Neural progenitor cell (in vitro differentiated cells): ENCODE measurements around the gene MAPRE3. TPM values are rescaled to one million over a fixed set of nuclear protein-coding genes. Genes with fewer than 3 reads are reported as not detected.

Experiments used
- DNase-seq: peaks from one replicate; pipeline ENCODE4 v3.0.0-alpha.2; 2016; ENCODE audit warnings: low spot score
- H2AFZ ChIP-seq: fragments of 200-600 bp; sonication (generic); replicated peaks from 2 replicates; pipeline ENCODE4 v1.6.1; 2016; ENCODE audit warnings: antibody characterized with exemption
- H3F3A ChIP-seq: fragments of 200-600 bp; sonication (generic); 2 replicates; pipeline ENCODE4 v1.6.1; 2016; ENCODE audit warnings: antibody characterized with exemption, low read depth
- H3K27ac ChIP-seq: fragments of 200-600 bp; sonication (generic); 2 replicates; pipeline ENCODE4 v1.5.1; 2016; ENCODE audit warnings: mild to moderate bottlenecking
- H3K27me3 ChIP-seq: fragments of 200-600 bp; sonication (generic); 2 replicates; pipeline ENCODE4 v1.6.1; 2016; ENCODE audit warnings: mild to moderate bottlenecking, moderate library complexity
- H3K36me3 ChIP-seq: fragments of 200-600 bp; sonication (generic); 2 replicates; pipeline ENCODE4 v1.5.1; 2016
- H3K4me1 ChIP-seq: fragments of 200-600 bp; sonication (generic); 2 replicates; pipeline ENCODE4 v1.6.1; 2016; ENCODE audit warnings: mixed run types
- H3K4me2 ChIP-seq: fragments of 200-600 bp; sonication (generic); 2 replicates; pipeline ENCODE4 v1.6.1; 2016
- H3K4me3 ChIP-seq: fragments of 200-600 bp; sonication (generic); 2 replicates; pipeline ENCODE4 v1.5.1; 2016
- H3K79me2 ChIP-seq: fragments of 200-600 bp; sonication (generic); 2 replicates; pipeline ENCODE4 v1.6.1; 2016; ENCODE audit warnings: low read depth
- H3K9ac ChIP-seq: fragments of 200-600 bp; sonication (generic); 2 replicates; pipeline ENCODE4 v1.6.1; 2016
- H3K9me3 ChIP-seq: fragments of 200-600 bp; sonication (generic); 2 replicates; pipeline ENCODE4 v1.5.1; 2016; ENCODE audit warnings: low read depth
- H4K20me1 ChIP-seq: fragments of 200-600 bp; sonication (generic); 2 replicates; pipeline ENCODE4 v1.6.1; 2016; ENCODE audit warnings: low read depth
- H3K27ac Mint-ChIP-seq: 3 replicates; pipeline ENCODE4 v1.8.0; 2021; ENCODE audit warnings: mixed read lengths
- H3K27me3 Mint-ChIP-seq: 2 replicates; pipeline ENCODE4 v1.8.0; 2022; ENCODE audit warnings: low read depth, mild to moderate bottlenecking, inconsistent platforms, moderate library complexity, mixed read lengths; ENCODE audit not compliant: insufficient read depth
- H3K36me3 Mint-ChIP-seq: 3 replicates; pipeline ENCODE4 v1.8.0; 2021; ENCODE audit warnings: mixed read lengths
- H3K4me1 Mint-ChIP-seq: 3 replicates; pipeline ENCODE4 v1.8.0; 2021; ENCODE audit warnings: mixed read lengths
- H3K4me3 Mint-ChIP-seq: 3 replicates; pipeline ENCODE4 v1.8.0; 2021; ENCODE audit warnings: mild to moderate bottlenecking, moderate library complexity, mixed read lengths
- H3K9me3 Mint-ChIP-seq: 3 replicates; pipeline ENCODE4 v1.8.0; 2020; ENCODE audit warnings: mixed read lengths
- EZH2 ChIP-seq: fragments of 200-600 bp; sonication (generic); IDR thresholded peaks from 2 replicates; pipeline ENCODE4 v1.6.1; 2017; ENCODE audit warnings: antibody characterized with exemption, mild to moderate bottlenecking, moderate library complexity
- EZH2phosphoT487 ChIP-seq: fragments of 200-600 bp; sonication (generic); IDR thresholded peaks from 2 replicates; pipeline ENCODE4 v1.6.1; 2017; ENCODE audit warnings: antibody characterized with exemption
- total RNA-seq: library from RNA; depleted of rRNA; stranded (reverse); fragments of >200 nt; gene quantifications from 2 replicates; pipeline ENCODE4 v1.2.3, GENCODE V29; 2015; ENCODE audit warnings: low replicate concordance
- TF ChIP-seq, protein P1 (sequence below): fragments of 200-600 bp; sonication (generic); IDR thresholded peaks from 2 replicates; pipeline ENCODE4 v1.5.1; 2017; ENCODE audit warnings: antibody characterized with exemption, mild to moderate bottlenecking

The MAPRE3 gene
- total RNA-seq, 1 donor from 2014 or later = 3.1 TPM

DNA sequence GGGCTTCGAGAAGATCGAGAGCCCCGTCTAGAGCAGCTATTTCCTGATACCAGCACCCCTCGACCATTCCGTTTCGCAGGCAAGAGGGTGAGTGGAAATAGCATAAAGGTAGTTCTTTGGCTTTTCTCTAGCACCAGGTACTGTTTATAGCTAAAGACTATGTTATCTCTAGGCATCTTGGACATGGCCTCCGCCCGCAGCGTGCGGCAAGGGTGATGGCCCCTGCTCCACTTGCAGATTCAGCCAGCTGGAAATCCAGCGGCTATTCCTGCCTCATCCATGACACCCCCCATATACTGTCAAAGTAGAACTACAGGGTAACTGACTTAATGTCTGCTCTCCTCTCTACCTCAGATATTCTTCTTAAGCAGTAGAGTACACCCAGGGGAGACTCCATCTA, 84.3 kb downstream of the MAPRE3 start:
- TF ChIP-seq, protein P1, sequence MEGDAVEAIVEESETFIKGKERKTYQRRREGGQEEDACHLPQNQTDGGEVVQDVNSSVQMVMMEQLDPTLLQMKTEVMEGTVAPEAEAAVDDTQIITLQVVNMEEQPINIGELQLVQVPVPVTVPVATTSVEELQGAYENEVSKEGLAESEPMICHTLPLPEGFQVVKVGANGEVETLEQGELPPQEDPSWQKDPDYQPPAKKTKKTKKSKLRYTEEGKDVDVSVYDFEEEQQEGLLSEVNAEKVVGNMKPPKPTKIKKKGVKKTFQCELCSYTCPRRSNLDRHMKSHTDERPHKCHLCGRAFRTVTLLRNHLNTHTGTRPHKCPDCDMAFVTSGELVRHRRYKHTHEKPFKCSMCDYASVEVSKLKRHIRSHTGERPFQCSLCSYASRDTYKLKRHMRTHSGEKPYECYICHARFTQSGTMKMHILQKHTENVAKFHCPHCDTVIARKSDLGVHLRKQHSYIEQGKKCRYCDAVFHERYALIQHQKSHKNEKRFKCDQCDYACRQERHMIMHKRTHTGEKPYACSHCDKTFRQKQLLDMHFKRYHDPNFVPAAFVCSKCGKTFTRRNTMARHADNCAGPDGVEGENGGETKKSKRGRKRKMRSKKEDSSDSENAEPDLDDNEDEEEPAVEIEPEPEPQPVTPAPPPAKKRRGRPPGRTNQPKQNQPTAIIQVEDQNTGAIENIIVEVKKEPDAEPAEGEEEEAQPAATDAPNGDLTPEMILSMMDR = no peak
- TF ChIP-seq EZH2phosphoT487 = no peak
- no peak for TF ChIP-seq EZH2
- Histone ChIP-seq H3K36me3 (no peaks in the 10 kb centered on the region), H3K4me2 (no peak overlapping the region)

DNA sequence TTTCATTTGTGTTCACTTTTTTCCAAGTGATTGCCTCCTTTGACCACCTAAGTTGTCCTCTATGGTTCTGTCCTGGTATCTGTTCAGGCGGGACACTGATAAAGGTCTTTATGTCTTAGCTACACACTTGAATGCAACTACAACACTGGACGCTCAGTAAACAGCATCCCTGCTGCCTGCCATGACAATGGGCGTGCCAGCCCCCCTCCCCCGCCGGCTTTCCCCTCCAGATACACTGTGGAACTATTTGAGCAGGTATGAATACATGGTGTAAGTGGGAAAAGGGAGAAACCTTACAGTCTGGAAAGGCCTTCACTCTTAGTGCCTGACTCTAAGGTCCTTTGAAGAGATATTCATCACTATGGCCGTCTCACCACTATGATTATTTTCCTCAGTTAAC, 86.7 kb downstream of the MAPRE3 start:
- H3K36me3 Mint-ChIP-seq = peaks cover 42% of the 10 kb centered on the region
- Histone ChIP-seq H3K4me1 (no peaks in the 10 kb centered on the region), H4K20me1 (no peaks in the 10 kb centered on the region)

More for the DNA sequence above, 84.3 kb downstream of the MAPRE3 start:
- H3K9ac ChIP-seq = no peak overlapping the region
- Mint-ChIP-seq H3K27me3 (peaks cover 20% of the 10 kb centered on the region), H3K4me3 (no peak overlapping the region), H3K36me3 (peaks cover 46% of the 10 kb centered on the region), H3K9me3 (peaks cover 14% of the 10 kb centered on the region), H3K4me1 (peaks cover 22% of the 10 kb centered on the region), H3K27ac (no peak overlapping the region)
- H2AFZ ChIP-seq = no peak overlapping the region
- peaks cover 3% of the 10 kb centered on the region for H3K79me2 ChIP-seq
- H3F3A ChIP-seq = peaks cover 20% of the 10 kb centered on the region
- no peaks in the 10 kb centered on the region for H3K27me3 ChIP-seq
- DNase-seq = no peak
- H3K4me3 ChIP-seq = no peak overlapping the region
- H3K9me3 ChIP-seq = no peaks in the 10 kb centered on the region
- H4K20me1 ChIP-seq = no peaks in the 10 kb centered on the region
- no peaks in the 10 kb centered on the region for H3K4me1 ChIP-seq
- H3K27ac ChIP-seq = no peak overlapping the region

DNA sequence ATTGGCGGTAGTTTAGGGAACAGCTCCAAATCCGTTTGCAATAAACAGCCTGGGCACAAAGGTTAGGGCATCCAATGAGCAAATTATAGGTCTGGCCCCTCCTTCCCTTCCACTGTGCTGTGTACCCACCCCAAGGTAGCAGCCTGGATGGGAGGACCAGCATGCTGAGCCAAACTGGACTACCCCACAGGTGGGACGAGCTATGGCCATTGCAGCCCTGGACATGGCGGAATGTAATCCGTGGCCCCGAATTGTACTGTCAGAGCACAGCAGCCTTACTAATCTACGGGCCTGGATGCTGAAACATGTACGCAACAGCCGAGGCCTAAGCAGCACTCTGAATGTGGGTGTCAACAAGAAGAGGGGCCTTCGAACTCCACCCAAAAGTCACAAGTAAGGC, 87.8 kb downstream of the MAPRE3 start:
- Mint-ChIP-seq H3K4me1 (peaks cover under 1% of the 10 kb centered on the region), H3K9me3 (no peaks in the 10 kb centered on the region), H3K27ac (no peak overlapping the region), H3K36me3 (peaks cover 44% of the 10 kb centered on the region), H3K4me3 (no peak overlapping the region), H3K27me3 (peaks cover 6% of the 10 kb centered on the region)
- Histone ChIP-seq H3K4me2 (no peak overlapping the region), H3K36me3 (no peaks in the 10 kb centered on the region), H3K9me3 (no peaks in the 10 kb centered on the region), H3K79me2 (no peaks in the 10 kb centered on the region), H3F3A (peaks cover 2% of the 10 kb centered on the region), H2AFZ (no peak overlapping the region), H3K27me3 (no peaks in the 10 kb centered on the region), H3K27ac (no peak overlapping the region), H3K9ac (no peak overlapping the region), H3K4me3 (no peak overlapping the region), H4K20me1 (peaks cover 6% of the 10 kb centered on the region), H3K4me1 (no peaks in the 10 kb centered on the region)
- TF ChIP-seq EZH2 (no peak), EZH2phosphoT487 (no peak)
- TF ChIP-seq, protein P1 = no peak
- no peak for DNase-seq

More for the DNA sequence above, 86.7 kb downstream of the MAPRE3 start:
- H3K79me2 ChIP-seq = no peaks in the 10 kb centered on the region
- H3K9me3 Mint-ChIP-seq = no peaks in the 10 kb centered on the region
- H3K4me3 ChIP-seq = no peak overlapping the region
- H3K27me3 ChIP-seq = no peaks in the 10 kb centered on the region
- no peak overlapping the region for H3K27ac Mint-ChIP-seq
- H3K4me2 ChIP-seq = no peak overlapping the region
- H3K9me3 ChIP-seq = no peaks in the 10 kb centered on the region
- TF ChIP-seq, protein P1 = no peak
- TF ChIP-seq EZH2 (no peak), EZH2phosphoT487 (no peak)
- H3K27me3 Mint-ChIP-seq = peaks cover 6% of the 10 kb centered on the region
- no peak overlapping the region for H2AFZ ChIP-seq
- peaks cover 11% of the 10 kb centered on the region for H3K4me1 Mint-ChIP-seq
- DNase-seq = no peak
- H3K27ac ChIP-seq = no peak overlapping the region
- H3K9ac ChIP-seq = no peak overlapping the region
- H3F3A ChIP-seq = peaks cover 2% of the 10 kb centered on the region
- no peak overlapping the region for H3K4me3 Mint-ChIP-seq
- no peaks in the 10 kb centered on the region for H3K36me3 ChIP-seq
